HuH-7.5 (cell line): ENCODE data around the gene KREMEN1.
A peak's percentile ranks its signal among the peaks of the same experiment; 100 is the strongest.

Source experiments
- DNase-seq: peaks from one replicate; pipeline ENCODE4 v3.0.0; 2011; ENCODE audit warnings: low spot score

KREMEN1 gene

GRCh38 chr22:29048822-29049654 lies 23.8 kb upstream of the KREMEN1 start:
- DNase-seq: no peak

- no peak for DNase-seq
Observed at GRCh38 chr22:29049655-29050263, 23.1 kb upstream of the KREMEN1 start.

GRCh38 chr22:29050457-29050856 lies 22.4 kb upstream of the KREMEN1 start:
- no peak for DNase-seq

DNA sequence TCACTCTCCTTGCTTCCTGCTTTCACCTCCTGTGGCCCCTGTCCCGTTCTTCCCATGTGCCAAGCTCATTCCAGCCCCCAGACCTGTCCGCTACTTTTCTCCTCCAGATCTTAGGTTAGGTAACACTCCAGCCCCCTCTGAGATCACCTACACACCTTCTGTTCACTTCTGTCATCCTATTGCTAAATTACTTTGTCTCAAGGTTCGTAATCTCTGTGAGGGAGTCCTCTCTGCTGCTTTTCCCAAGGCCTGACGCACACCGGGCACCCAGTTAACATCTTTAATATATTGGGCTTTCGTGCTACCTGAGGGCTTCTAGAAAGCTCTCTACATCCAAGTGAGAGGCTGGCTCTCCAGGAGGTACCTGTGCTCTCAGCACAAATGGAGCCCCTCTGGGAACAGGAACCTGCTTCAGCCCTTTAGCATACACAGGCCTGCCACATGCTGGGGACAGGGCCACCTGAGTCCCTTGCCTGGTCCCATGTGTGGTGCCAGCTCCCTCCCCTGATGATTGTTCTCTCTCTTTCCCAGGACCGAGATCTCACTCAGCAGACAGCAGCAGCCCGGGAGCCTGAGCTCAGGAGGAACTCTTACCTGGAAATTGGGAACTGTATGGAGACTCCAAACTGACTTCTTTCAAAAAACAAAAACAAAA lies 19.7 kb upstream of the KREMEN1 start:
- DNase-seq: no peak

- no peak for DNase-seq
Observed at GRCh38 chr22:29054251-29054767, 18.5 kb upstream of the KREMEN1 start.

DNA sequence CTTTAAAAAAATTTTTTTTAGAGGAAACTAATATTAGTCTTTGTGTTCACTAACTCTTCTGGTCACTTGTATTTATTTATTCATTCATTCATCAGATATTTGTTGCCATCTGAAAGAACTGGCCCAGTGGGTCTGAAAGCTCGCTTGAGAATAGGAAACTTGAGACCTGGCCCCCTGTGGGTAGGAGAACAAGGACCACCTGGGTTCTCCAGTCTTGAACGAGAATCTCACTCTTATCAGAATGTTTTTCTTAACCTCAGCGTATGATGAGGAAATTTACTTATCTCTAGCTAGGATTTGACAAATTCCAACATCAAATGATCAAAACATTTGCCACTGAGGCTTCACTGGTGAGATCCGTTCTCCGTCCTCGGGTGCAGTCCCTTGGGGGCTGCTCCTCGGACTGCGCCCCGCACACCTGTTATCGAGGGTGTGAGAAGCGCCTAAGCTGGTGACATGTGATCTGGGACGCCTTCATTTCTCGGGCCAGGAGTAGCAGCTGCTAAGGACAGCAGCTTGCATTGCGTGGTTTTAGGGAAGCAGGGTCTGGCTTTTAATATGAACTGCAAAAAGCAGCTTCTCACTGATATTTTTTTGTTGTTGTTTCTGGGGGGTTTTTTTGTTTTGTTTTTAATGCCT lies 17.5 kb upstream of the KREMEN1 start:
- no peak for DNase-seq

DNA sequence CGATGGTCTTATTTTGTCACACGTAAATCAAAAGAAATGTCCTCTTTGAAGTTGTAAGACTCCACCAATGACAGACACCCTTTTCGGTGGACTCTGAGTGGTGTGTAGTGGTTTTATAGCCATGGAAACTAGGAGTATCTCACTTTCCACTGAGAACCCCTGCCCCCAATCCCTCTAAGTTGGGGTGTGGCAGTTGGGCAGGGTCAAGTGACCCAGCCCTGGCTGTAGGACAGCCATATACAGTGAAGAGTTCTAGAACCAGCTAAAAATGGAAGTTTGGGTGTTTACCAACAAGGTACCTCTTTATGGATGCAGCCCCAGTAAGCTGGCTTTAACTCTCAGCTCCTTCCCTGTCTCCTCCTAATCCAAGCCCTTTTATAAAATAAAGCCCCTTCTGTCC lies 16.4 kb upstream of the KREMEN1 start:
- no peak for DNase-seq

- DNase-seq: peak; percentile 31
Observed at GRCh38 chr22:29060251-29060869, 12.5 kb upstream of the KREMEN1 start.

GRCh38 chr22:29060931-29061330 lies 11.9 kb upstream of the KREMEN1 start:
- no peak for DNase-seq

GRCh38 chr22:29061773-29062172 lies 11.1 kb upstream of the KREMEN1 start, which contains the start of gene C22orf31:
C22orf31 (minus strand) TSS chr22:29061831; CDS start chr22:29061792, 39 bp downstream.
- DNase-seq: no peak

DNA sequence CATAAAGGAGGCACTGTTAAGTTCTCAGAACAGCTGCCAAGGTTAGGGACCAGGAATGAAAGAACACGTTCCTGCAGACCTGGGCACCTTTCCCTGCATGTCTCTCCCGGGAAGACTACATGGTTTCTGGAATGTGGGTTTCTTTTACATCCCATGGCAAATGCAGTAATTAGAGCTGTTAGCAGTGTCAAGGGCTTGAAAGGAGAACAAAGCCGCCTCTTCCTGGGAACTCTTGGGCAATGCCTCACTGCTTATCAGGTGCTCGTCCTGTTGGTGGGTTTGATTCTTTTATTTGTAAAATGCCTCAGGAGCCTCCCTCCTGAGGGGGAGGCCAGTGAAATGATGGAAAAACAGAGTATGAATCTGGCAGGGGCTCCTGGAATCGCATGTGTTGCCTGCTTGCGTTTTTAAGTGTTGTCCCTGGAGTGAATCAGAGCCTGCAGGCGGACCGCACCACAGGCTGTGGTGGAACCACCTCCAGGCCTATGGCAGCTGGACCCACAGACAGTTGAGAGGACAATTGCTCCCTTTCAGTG lies 10.5 kb upstream of the KREMEN1 start:
- no peak for DNase-seq

GRCh38 chr22:29065468-29066190 lies 7.2 kb upstream of the KREMEN1 start:
- no peak for DNase-seq

DNA sequence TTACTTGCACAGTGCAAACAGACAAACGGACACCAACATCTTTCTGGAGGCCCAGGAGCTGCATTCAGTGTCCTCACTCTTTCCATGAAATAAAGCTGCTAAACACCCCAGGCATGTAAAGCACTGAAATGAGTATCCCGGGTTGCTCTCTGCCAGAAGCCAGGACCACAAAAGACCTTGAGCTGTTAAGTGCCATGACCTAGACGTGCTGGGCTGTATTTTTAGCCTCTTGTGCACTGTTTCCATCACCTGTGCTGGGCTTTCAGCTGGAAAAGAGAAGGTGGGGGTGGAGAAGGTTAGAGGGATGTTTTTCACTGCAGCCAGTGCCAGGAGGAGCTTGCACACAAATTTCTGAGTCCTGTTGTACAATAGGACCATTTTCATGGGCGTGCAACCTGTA lies 3.4 kb upstream of the KREMEN1 start:
- DNase-seq: peak; percentile 28

DNA sequence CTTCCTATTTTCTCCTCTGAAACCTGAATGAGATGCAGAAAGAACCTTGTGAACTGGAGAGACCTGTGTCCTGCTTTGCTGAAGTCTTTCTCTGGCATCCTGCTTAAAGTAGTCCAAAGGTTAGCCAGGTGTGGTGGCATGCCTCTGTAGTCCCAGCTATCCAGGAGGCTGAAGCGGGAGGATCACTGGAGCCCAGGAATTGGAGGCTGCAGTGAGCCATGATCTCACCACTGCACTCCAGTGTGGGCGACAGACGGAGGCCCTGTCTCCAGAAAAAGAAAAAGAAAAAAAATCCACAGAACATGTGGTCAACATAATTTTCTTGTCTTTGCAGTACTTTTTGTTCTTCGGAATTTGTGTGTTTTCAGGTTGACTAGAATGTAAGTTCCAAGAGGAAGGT lies 2.3 kb upstream of the KREMEN1 start:
- DNase-seq: no peak

GRCh38 chr22:29071261-29072045 lies 1.4 kb upstream of the KREMEN1 start:
- DNase-seq: peak; percentile 84

GRCh38 chr22:29072193-29072978 lies 449 bp upstream of the KREMEN1 start:
- peak; percentile 97 for DNase-seq

- DNase-seq: no peak
Observed at GRCh38 chr22:29073618-29074275, 912 bp downstream of the KREMEN1 start.

DNA sequence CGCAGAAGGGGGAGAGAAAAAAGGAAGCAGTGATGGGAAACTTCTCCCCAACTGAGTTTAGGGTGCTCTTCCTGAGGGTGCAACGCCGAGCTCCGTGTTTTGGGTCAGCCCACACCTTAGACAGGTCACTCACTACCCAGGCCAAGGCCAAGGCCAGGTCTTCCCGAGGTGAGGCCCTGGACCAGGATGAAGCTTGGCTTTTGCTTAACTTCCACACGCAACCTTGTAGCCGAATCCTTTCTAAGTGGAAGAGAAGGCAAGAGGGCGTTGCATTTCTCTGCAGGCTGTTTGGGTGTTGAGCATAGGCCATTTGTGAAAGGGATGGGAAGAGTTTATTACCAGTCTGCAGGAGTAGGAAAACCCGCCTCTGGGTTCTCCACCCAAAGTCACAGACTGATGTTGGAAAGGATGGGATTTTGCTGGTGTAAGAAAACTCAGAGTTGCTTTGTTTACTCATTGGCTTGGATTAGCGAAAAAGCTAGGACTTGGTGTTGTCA lies 1.5 kb downstream of the KREMEN1 start:
- DNase-seq: no peak
